Endothelial cell of umbilical vein (primary cell): Measurements from ENCODE around the gene SIAE. TPM values are rescaled to one million over a fixed set of nuclear protein-coding genes. Genes with fewer than 3 reads are reported as not detected.

Experiments
- BruUV-seq: library from RNA; stranded (reverse); fragments of 400-500 nt; replicated peaks from 2 replicates; lab custom pipeline; 2021; lab: Mats Ljungman, UMichigan
- CTCF ChIA-PET: fragments of 300-600, 350-600 bp; sonication (Branson Sonifier 250); formaldehyde crosslinking; loops from one replicate; lab custom pipeline; 2021; ENCODE audit warnings: antibody characterized with exemption, inconsistent platforms; lab: Charles Lee
- POLR2A ChIA-PET: fragments of 300-600, 350-600 bp; sonication (Branson Sonifier 250); formaldehyde crosslinking; loops from one replicate; lab custom pipeline; 2021; ENCODE audit warnings: antibody characterized with exemption, inconsistent platforms; lab: Charles Lee
- DNase-seq: peaks from one replicate; pipeline ENCODE4 v3.0.0-alpha.2; 2011; ENCODE audit warnings: low read depth, low spot score
- FAIRE-seq: peaks from 2 replicates; lab custom pipeline; 2011; peaks lifted over from hg19 to GRCh38; lab: Jason Lieb, UNC
- H2AFZ ChIP-seq: 2 replicates; pipeline ENCODE4 v1.6.0; 2012; ENCODE audit warnings: low read depth, low read length, control low read depth, inconsistent platforms
- H3K27ac ChIP-seq: 2 replicates; pipeline ENCODE4 v1.5.1; 2011; ENCODE audit warnings: low read depth, mild to moderate bottlenecking, control low read depth, low read length, moderate library complexity; ENCODE audit not compliant: insufficient read depth
- H3K27me3 ChIP-seq, 2 experiments: 2 replicates each; pipeline versions ENCODE4 v1.6.0 to v1.6.1; 2011; ENCODE audit warnings: low read length in 2 of 2, mixed read lengths in 1 of 2; ENCODE audit not compliant: control insufficient read depth in 2 of 2, insufficient read depth in 2 of 2
- H3K36me3 ChIP-seq, 2 experiments: 2 replicates in 1 of 2; 3 replicates in 1 of 2; pipeline ENCODE4 v1.5.1; 2011; ENCODE audit warnings: low read length in 2 of 2, mild to moderate bottlenecking in 1 of 2, moderate library complexity in 1 of 2; ENCODE audit not compliant: control insufficient read depth in 2 of 2, insufficient read depth in 2 of 2; ENCODE audit errors: extremely low read depth in 1 of 2
- H3K4me1 ChIP-seq: 3 replicates; pipeline ENCODE4 v1.5.1; 2011; ENCODE audit warnings: mild to moderate bottlenecking, low read length; ENCODE audit not compliant: control insufficient read depth, insufficient read depth; ENCODE audit errors: extremely low read depth
- H3K4me2 ChIP-seq: 2 replicates; pipeline ENCODE4 v1.6.1; 2011; ENCODE audit warnings: low read length, control low read depth, mixed read lengths; ENCODE audit not compliant: insufficient read depth
- H3K4me3 ChIP-seq, 3 experiments: fragments of 200-600 bp in 1 of 3; sonication (generic), shearing (Covaris generic) in 1 of 3; replicated peaks in 1 of 3; 2 replicates each; pipeline ENCODE4 v1.5.1; 2011 to 2016; ENCODE audit warnings: control low read depth in 3 of 3, low read length in 3 of 3, mild to moderate bottlenecking in 2 of 3, inconsistent platforms in 1 of 3, low read depth in 1 of 3, moderate library complexity in 1 of 3; ENCODE audit not compliant: insufficient read depth in 1 of 3
- H3K79me2 ChIP-seq: 2 replicates; pipeline ENCODE4 v1.6.0; 2012; ENCODE audit warnings: low read length, inconsistent platforms; ENCODE audit not compliant: control insufficient read depth, insufficient read depth
- H3K9ac ChIP-seq: replicated peaks from 2 replicates; pipeline ENCODE3; 2011; ENCODE audit warnings: low read length, control low read depth; ENCODE audit not compliant: insufficient read depth; ENCODE audit errors: extremely low read depth
- H3K9me1 ChIP-seq: replicated peaks from 3 replicates; pipeline ENCODE4 v1.6.0; 2011; ENCODE audit warnings: mild to moderate bottlenecking, low read length; ENCODE audit not compliant: control insufficient read depth, insufficient read depth; ENCODE audit errors: extremely low read depth
- H3K9me3 ChIP-seq: replicated peaks from 2 replicates; pipeline ENCODE4 v1.5.1; 2012; ENCODE audit warnings: low read length, inconsistent platforms; ENCODE audit not compliant: control insufficient read depth, insufficient read depth
- H4K20me1 ChIP-seq: replicated peaks from 2 replicates; pipeline ENCODE3; 2011; ENCODE audit warnings: mild to moderate bottlenecking, low read length; ENCODE audit not compliant: control insufficient read depth, insufficient read depth; ENCODE audit errors: extremely low read depth
- EZH2 ChIP-seq: IDR thresholded peaks from 2 replicates; pipeline ENCODE4 v1.6.1; 2012; ENCODE audit warnings: borderline replicate concordance, low read depth, mild to moderate bottlenecking, moderate library complexity, low read length, inconsistent platforms; ENCODE audit not compliant: severe bottlenecking
- FOS ChIP-seq: IDR thresholded peaks from 2 replicates; pipeline ENCODE4 v1.6.1; 2011; ENCODE audit warnings: mild to moderate bottlenecking, low read length, moderate library complexity, borderline replicate concordance; ENCODE audit not compliant: insufficient read depth
- GATA2 ChIP-seq: IDR thresholded peaks from 2 replicates; pipeline ENCODE4 v1.7.0; 2011; ENCODE audit warnings: low read depth, mild to moderate bottlenecking, moderate library complexity, mixed read lengths, low read length; ENCODE audit not compliant: insufficient read length, insufficient read depth
- JUN ChIP-seq: IDR thresholded peaks from 2 replicates; pipeline ENCODE4 v1.6.1; 2011; ENCODE audit warnings: borderline replicate concordance, low read depth; ENCODE audit not compliant: insufficient read length, insufficient read depth
- MAX ChIP-seq: IDR thresholded peaks from 2 replicates; pipeline ENCODE4 v1.6.1; 2011; ENCODE audit not compliant: insufficient read depth, insufficient read length
- MYC ChIP-seq: IDR thresholded peaks from one replicate; pipeline ENCODE4 v1.6.1; 2011; ENCODE audit warnings: mild to moderate bottlenecking, low read depth, low read length
- POLR2A ChIP-seq: IDR thresholded peaks from 2 replicates; pipeline ENCODE4 v1.6.1; 2012; ENCODE audit warnings: low read depth, mild to moderate bottlenecking, control low read depth, low read length
- POLR2AphosphoS5 ChIP-seq: IDR thresholded peaks from 2 replicates; pipeline ENCODE4 v1.6.1; 2012; ENCODE audit warnings: low read depth, mild to moderate bottlenecking, control low read depth, low read length, moderate library complexity; ENCODE audit not compliant: insufficient read depth
- dilution Hi-C: fragments of 300-500 bp; cut with MboI; formaldehyde crosslinking; loops from one replicate; pipeline ENCODE4 v1.15.0; 2019; ENCODE audit warnings: low sequenced_read_pairs; ENCODE audit not compliant: extremely low pct_ligation_motif_present
- intact Hi-C: fragments of 100-400 bp; cut with micrococcal nuclease; formaldehyde crosslinking; loops from one replicate; pipeline ENCODE4 v1.10.0; 2022
- polyA plus RNA-seq, 4 experiments: library from polyadenylated mRNA; depleted of rRNA in 3 of 4; stranded (reverse) in 3 of 4; unstranded in 1 of 4; fragments of >200 nt; gene quantifications; 2 replicates each; pipeline versions ENCODE4 v1.2.1 to v1.2.3, GENCODE V29; 2011 to 2012; ENCODE audit warnings: missing spikeins in 1 of 4
- total RNA-seq: library from RNA; stranded (reverse); gene quantifications from 2 replicates; pipeline ENCODE4 v1.2.3, GENCODE V29; 2021
- TF ChIP-seq, protein P1 (sequence below), 2 donors: IDR thresholded peaks; 1 replicate in 1 of 2; 2 replicates in 1 of 2; pipeline ENCODE4 v1.5.1; 2011; ENCODE audit warnings: low read length in 2 of 2, mild to moderate bottlenecking in 2 of 2, moderate library complexity in 2 of 2, control low read depth in 1 of 2, inconsistent platforms in 1 of 2, low read depth in 1 of 2; ENCODE audit not compliant: insufficient read depth in 1 of 2; ENCODE audit errors: extremely low read depth in 1 of 2

SIAE gene
- total and polyA plus RNA-seq, 2 donors (not counting 3 experiments of a cell fraction or from before 2014, with no cell fraction given) = 16.9 to 23.9 TPM

GRCh38 chr11:124640666-124641065, 32.9 kb downstream of the SIAE start:
- H3K4me1 ChIP-seq = peaks cover 18% of the 10 kb centered on the region
- FAIRE-seq (no peak), DNase-seq (no peak)
- H3K9me3 ChIP-seq = no peaks in the 10 kb centered on the region
- BruUV-seq = no TSS peak
- H3K36me3 ChIP-seq = peaks cover 3 to 5% of the 10 kb centered on the region in 2 experiments
- no peaks in the 10 kb centered on the region for H4K20me1 ChIP-seq
- H3K9ac ChIP-seq = no peak overlapping the region
- no peaks in the 10 kb centered on the region for H3K9me1 ChIP-seq
- H3K4me3 ChIP-seq = no peak overlapping the region
- intact Hi-C loops (no loop called here), dilution Hi-C loops (no loop called here)
- H3K27me3 ChIP-seq = no peaks in the 10 kb centered on the region
- ChIA-PET POLR2A (no interaction called here), CTCF (interaction anchor here (1.2 to 6.5 kb wide), 3 partner anchors 28 to 226 kb away, joined by 3 to 86 read pairs (median 22); partner anchors contain the start of gene ROBO3)
- TF ChIP-seq POLR2A = no peak
- no peak for TF ChIP-seq JUN
- no peak for TF ChIP-seq FOS
- no peak for TF ChIP-seq GATA2
- no peak for TF ChIP-seq POLR2AphosphoS5
- TF ChIP-seq, protein P1, sequence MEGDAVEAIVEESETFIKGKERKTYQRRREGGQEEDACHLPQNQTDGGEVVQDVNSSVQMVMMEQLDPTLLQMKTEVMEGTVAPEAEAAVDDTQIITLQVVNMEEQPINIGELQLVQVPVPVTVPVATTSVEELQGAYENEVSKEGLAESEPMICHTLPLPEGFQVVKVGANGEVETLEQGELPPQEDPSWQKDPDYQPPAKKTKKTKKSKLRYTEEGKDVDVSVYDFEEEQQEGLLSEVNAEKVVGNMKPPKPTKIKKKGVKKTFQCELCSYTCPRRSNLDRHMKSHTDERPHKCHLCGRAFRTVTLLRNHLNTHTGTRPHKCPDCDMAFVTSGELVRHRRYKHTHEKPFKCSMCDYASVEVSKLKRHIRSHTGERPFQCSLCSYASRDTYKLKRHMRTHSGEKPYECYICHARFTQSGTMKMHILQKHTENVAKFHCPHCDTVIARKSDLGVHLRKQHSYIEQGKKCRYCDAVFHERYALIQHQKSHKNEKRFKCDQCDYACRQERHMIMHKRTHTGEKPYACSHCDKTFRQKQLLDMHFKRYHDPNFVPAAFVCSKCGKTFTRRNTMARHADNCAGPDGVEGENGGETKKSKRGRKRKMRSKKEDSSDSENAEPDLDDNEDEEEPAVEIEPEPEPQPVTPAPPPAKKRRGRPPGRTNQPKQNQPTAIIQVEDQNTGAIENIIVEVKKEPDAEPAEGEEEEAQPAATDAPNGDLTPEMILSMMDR (IDR thresholded peaks at IDR 0.05; ENCODE audit: extremely low read depth in 1 of 2, insufficient read depth in 1 of 2, low read depth in 1 of 2, low read length in 2 of 2) = no peak
- no peak for TF ChIP-seq EZH2
- no peak for TF ChIP-seq MYC
- TF ChIP-seq MAX = no peak
- no peak overlapping the region for H2AFZ ChIP-seq
- H3K27ac ChIP-seq = no peak overlapping the region
- no peak overlapping the region for H3K4me2 ChIP-seq
- no peaks in the 10 kb centered on the region for H3K79me2 ChIP-seq
